Measurements from ENCODE around the gene SLC6A19. TPM values are rescaled to one million over a fixed set of nuclear protein-coding genes. Genes with fewer than 3 reads are reported as not detected.

SLC6A19 gene
- total and polyA plus RNA-seq, 2 of the 13 experiments (the other 11 are each of a cell fraction or from before 2014, with no cell fraction given): 0.02 TPM; not detected in 1

GRCh38 chr5:1175015-1175414 is 26.4 kb upstream of the SLC6A19 start:
- in situ Hi-C loops (cut with HindIII; ENCODE audit: extremely low pct_ligation_motif_present, low pct_unique_long_range_greater_than_20kb): loop anchor here (10.0 kb wide), 1 partner anchor 470 kb away; no protein-coding TSS in a partner anchor
- TF ChIP-seq ZSCAN31 (CRISPR knock-in tag; IDR thresholded peaks at IDR 0.05; ENCODE audit: low read depth) (no peak), GATAD2A (CRISPR knock-in tag; IDR thresholded peaks at IDR 0.05) (no peak), ZNF318 (CRISPR knock-in tag; IDR thresholded peaks at IDR 0.05) (no peak), ZNF24 (IDR thresholded peaks at IDR 0.05) (no peak), DR1 (CRISPR knock-in tag; IDR thresholded peaks at IDR 0.05) (no peak), ZNF609 (CRISPR knock-in tag; IDR thresholded peaks at IDR 0.05; ENCODE audit: borderline replicate concordance) (no peak), ZNF891 (CRISPR knock-in tag; IDR thresholded peaks at IDR 0.05) (no peak)

More at GRCh38 chr5:1175015-1175414, 26.4 kb upstream of the SLC6A19 start:
- Histone ChIP-seq H2AFZ (ENCODE audit: low read length) (no peak overlapping the region), H3K79me2 (ENCODE audit: insufficient read depth, low read length) (no peaks in the 10 kb centered on the region), H3K9ac (ENCODE audit: insufficient read depth, low read depth, low read length) (no peak overlapping the region), H3K36me3 (replicated peaks in 1 of 2; ENCODE audit: control insufficient read depth in 1 of 2, insufficient read depth in 2 of 2, low read length in 2 of 2) (no peaks in the 10 kb centered on the region), H3K4me3 (replicated peaks in 1 of 3; ENCODE audit: insufficient read depth in 1 of 3, low read depth in 2 of 3, low read length in 3 of 3) (no peak overlapping the region), H4K20me1 (ENCODE audit: insufficient read depth, low read length) (no peaks in the 10 kb centered on the region), H3K4me2 (ENCODE audit: low read depth, low read length) (no peak overlapping the region), H3K27me3 (ENCODE audit: control insufficient read depth in 1 of 2, insufficient read depth in 2 of 2, low read length in 2 of 2) (peaks cover 0 to 8% of the 10 kb centered on the region in 2 experiments; a peak in 2 of 5 replicates), H3K4me1 (ENCODE audit: insufficient read depth, low read length) (peaks cover 48% of the 10 kb centered on the region), H3K9me3 (ENCODE audit: low read length) (no peaks in the 10 kb centered on the region), H3K27ac (ENCODE audit: extremely low read length, insufficient read depth, low read length) (no peak overlapping the region)
- intact Hi-C loops (cut with micrococcal nuclease; ENCODE audit: unreplicated experiment): no loop called here
- ChIA-PET CTCF (ENCODE audit: low intra/inter-chr PET ratio, low total read pairs) (interaction anchor here (2.0 to 2.7 kb wide), 2 partner anchors 30 to 251 kb away, joined by 6 to 24 read pairs; no protein-coding TSS in a partner anchor), POLR2A (interaction anchor here (1.2 to 3.6 kb wide), 3 partner anchors 9 to 69 kb away, joined by 11 to 47 read pairs (median 30); no protein-coding TSS in a partner anchor)
- no peak for DNase-seq (ENCODE audit: low spot score)
- no peak for FAIRE-seq
- 85% methylated on average over 6 of the region's 8 CpGs for WGBS (ENCODE audit: low lambda C conversion rate)
- no TSS peak for BruUV-seq (replicated peaks)
- ATAC-seq: no peak

All from HepG2 (cell line).